ENCODE results near the gene ZNF469. TPM values are rescaled to one million over a fixed set of nuclear protein-coding genes. Genes with fewer than 3 reads are reported as not detected.

Gene ZNF469
- polyA plus RNA-seq, 3 donors, result 0.02 to 0.16 (median 0.10) TPM

- intact Hi-C loops (cut with micrococcal nuclease), result no loop called here
- no peak for DNase-seq
- Histone ChIP-seq H3K27ac (ENCODE audit: low read depth in 1 of 2, low read length in 2 of 2) (no peak overlapping the region), H3K9ac (ENCODE audit: insufficient read depth, low read length, poor library complexity, severe bottlenecking) (no peak overlapping the region), H3K27me3 (ENCODE audit: control insufficient read depth in 2 of 2, insufficient read depth in 2 of 2, low read length in 2 of 2) (no peaks in the 10 kb centered on the region), H3K4me2 (replicated peaks; ENCODE audit: extremely low read depth, low read length, poor library complexity, severe bottlenecking) (no peak overlapping the region), H3K4me3 (replicated peaks in 1 of 3; ENCODE audit: low read depth in 2 of 3, low read length in 3 of 3) (no peak overlapping the region), H4K20me1 (ENCODE audit: insufficient read depth, low read length) (no peaks in the 10 kb centered on the region), H3K79me2 (ENCODE audit: insufficient read depth, low read length) (no peaks in the 10 kb centered on the region), H3K36me3 (replicated peaks in 1 of 2; ENCODE audit: control insufficient read depth in 1 of 2, insufficient read depth in 2 of 2, low read length in 2 of 2) (no peaks in the 10 kb centered on the region), H2AFZ (ENCODE audit: insufficient read depth, low read depth, low read length, poor library complexity, severe bottlenecking) (no peak overlapping the region), H3K9me3 (replicated peaks in 1 of 2; ENCODE audit: control insufficient read depth in 1 of 2, insufficient read depth in 1 of 2, low read length in 2 of 2) (peaks cover 0 to 17% of the 10 kb centered on the region in 2 donors), H3K4me1 (ENCODE audit: control insufficient read depth in 1 of 2, insufficient read depth in 2 of 2, low read length in 2 of 2) (no peaks in the 10 kb centered on the region)
- Mint-ChIP-seq H3K27ac (no peak overlapping the region), H3K4me3 (no peak overlapping the region), H3K9me3 (peaks cover 0 to 14% (median 8%) of the 10 kb centered on the region in 7 donors), H3K36me3 (no peaks in the 10 kb centered on the region), H3K4me1 (no peaks in the 10 kb centered on the region), H3K27me3 (ENCODE audit: low read depth in 3 of 3) (peaks cover 0 to 5% (median 5%) of the 10 kb centered on the region in 3 donors)
- 93% methylated on average over 22 of the region's 24 CpGs for WGBS (ENCODE audit: insufficient coverage)
- TF ChIP-seq, protein P1, sequence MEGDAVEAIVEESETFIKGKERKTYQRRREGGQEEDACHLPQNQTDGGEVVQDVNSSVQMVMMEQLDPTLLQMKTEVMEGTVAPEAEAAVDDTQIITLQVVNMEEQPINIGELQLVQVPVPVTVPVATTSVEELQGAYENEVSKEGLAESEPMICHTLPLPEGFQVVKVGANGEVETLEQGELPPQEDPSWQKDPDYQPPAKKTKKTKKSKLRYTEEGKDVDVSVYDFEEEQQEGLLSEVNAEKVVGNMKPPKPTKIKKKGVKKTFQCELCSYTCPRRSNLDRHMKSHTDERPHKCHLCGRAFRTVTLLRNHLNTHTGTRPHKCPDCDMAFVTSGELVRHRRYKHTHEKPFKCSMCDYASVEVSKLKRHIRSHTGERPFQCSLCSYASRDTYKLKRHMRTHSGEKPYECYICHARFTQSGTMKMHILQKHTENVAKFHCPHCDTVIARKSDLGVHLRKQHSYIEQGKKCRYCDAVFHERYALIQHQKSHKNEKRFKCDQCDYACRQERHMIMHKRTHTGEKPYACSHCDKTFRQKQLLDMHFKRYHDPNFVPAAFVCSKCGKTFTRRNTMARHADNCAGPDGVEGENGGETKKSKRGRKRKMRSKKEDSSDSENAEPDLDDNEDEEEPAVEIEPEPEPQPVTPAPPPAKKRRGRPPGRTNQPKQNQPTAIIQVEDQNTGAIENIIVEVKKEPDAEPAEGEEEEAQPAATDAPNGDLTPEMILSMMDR (IDR thresholded peaks at IDR 0.05), result no peak
Observed at GRCh38 chr16:88341551-88342290, 41.0 kb upstream of the ZNF469 start.

DNA sequence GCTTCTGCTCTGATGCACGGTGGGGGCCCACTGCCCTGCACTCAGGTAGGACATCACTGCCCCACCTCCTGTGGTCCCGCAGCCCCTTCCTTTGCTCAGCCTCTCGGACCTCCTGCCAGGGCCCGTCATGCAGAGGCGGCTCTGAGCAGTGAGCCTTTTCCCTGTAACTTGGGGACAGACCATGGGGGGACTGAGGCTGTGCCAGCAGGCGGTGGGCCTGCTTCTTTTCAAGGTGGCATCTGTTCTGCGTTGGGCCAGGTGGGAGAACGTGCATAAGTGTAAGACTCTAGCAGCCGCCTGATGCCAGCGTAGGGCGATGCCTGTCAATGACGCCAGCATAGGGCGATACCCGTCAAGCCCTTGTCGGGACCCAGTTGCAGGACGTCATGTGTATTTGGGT, 40.3 kb upstream of the ZNF469 start:
- no peaks in the 10 kb centered on the region for H3K4me1 Mint-ChIP-seq
- Histone ChIP-seq H3K4me1 (ENCODE audit: control insufficient read depth in 1 of 2, insufficient read depth in 2 of 2, low read length in 2 of 2) (no peaks in the 10 kb centered on the region), H3K4me2 (replicated peaks; ENCODE audit: extremely low read depth, low read length, poor library complexity, severe bottlenecking) (no peak overlapping the region), H3K27me3 (ENCODE audit: control insufficient read depth in 2 of 2, insufficient read depth in 2 of 2, low read length in 2 of 2) (no peaks in the 10 kb centered on the region), H3K9me3 (replicated peaks in 1 of 2; ENCODE audit: control insufficient read depth in 1 of 2, insufficient read depth in 1 of 2, low read length in 2 of 2) (peaks cover 0 to 11% of the 10 kb centered on the region in 2 donors), H3K4me3 (replicated peaks in 1 of 3; ENCODE audit: low read depth in 2 of 3, low read length in 3 of 3) (no peak overlapping the region), H2AFZ (ENCODE audit: insufficient read depth, low read depth, low read length, poor library complexity, severe bottlenecking) (no peak overlapping the region), H3K79me2 (ENCODE audit: insufficient read depth, low read length) (no peaks in the 10 kb centered on the region), H3K9ac (ENCODE audit: insufficient read depth, low read length, poor library complexity, severe bottlenecking) (no peak overlapping the region), H3K36me3 (replicated peaks in 1 of 2; ENCODE audit: control insufficient read depth in 1 of 2, insufficient read depth in 2 of 2, low read length in 2 of 2) (no peaks in the 10 kb centered on the region), H3K27ac (ENCODE audit: low read depth in 1 of 2, low read length in 2 of 2) (no peak overlapping the region), H4K20me1 (ENCODE audit: insufficient read depth, low read length) (no peaks in the 10 kb centered on the region)
- 95% methylated on average over 14 of the region's 16 CpGs for WGBS (ENCODE audit: insufficient coverage)
- peaks cover 0 to 6% (median 4%) of the 10 kb centered on the region in 3 donors for H3K27me3 Mint-ChIP-seq (ENCODE audit: low read depth in 3 of 3)
- no peak overlapping the region for H3K27ac Mint-ChIP-seq
- TF ChIP-seq, protein P1 (IDR thresholded peaks at IDR 0.05), result no peak
- H3K36me3 Mint-ChIP-seq, result no peaks in the 10 kb centered on the region
- H3K4me3 Mint-ChIP-seq, result no peak overlapping the region
- intact Hi-C loops (cut with micrococcal nuclease), result no loop called here
- DNase-seq, result no peak
- peaks cover 0 to 10% (median 6%) of the 10 kb centered on the region in 7 donors for H3K9me3 Mint-ChIP-seq

All from CD14-positive monocyte (primary cell).